GM12873 (cell line): ENCODE data around the gene DYNC1LI2.

ENCODE experiments used
- TF ChIP-seq, protein P1 (sequence below): IDR thresholded peaks from 2 replicates; pipeline ENCODE4 v1.5.1; 2012; ENCODE audit warnings: low read depth, mild to moderate bottlenecking, moderate library complexity, low read length, control low read depth; ENCODE audit not compliant: insufficient read depth; ENCODE audit errors: missing control alignments

DYNC1LI2 gene

DNA sequence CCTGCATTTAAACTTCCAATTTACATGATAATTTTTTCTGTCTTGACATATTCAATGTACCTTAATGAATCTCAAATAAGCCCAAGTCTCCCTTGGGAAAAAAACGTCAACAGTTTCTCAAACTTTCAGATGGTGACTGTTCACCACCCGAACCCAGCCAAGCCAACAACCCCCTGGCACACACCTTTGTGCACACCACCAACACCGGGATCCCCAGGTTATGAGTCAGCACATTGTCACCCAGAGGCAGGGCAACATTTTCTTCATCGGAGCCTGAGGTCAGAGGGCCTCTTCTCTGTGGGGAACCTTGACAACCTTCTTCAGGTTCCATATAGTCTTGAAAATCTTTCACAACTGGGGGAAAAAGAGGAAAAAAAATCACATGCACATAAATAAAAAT lies 15.5 kb downstream of the DYNC1LI2 start:
- TF ChIP-seq, protein P1, sequence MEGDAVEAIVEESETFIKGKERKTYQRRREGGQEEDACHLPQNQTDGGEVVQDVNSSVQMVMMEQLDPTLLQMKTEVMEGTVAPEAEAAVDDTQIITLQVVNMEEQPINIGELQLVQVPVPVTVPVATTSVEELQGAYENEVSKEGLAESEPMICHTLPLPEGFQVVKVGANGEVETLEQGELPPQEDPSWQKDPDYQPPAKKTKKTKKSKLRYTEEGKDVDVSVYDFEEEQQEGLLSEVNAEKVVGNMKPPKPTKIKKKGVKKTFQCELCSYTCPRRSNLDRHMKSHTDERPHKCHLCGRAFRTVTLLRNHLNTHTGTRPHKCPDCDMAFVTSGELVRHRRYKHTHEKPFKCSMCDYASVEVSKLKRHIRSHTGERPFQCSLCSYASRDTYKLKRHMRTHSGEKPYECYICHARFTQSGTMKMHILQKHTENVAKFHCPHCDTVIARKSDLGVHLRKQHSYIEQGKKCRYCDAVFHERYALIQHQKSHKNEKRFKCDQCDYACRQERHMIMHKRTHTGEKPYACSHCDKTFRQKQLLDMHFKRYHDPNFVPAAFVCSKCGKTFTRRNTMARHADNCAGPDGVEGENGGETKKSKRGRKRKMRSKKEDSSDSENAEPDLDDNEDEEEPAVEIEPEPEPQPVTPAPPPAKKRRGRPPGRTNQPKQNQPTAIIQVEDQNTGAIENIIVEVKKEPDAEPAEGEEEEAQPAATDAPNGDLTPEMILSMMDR, result no peak

DNA sequence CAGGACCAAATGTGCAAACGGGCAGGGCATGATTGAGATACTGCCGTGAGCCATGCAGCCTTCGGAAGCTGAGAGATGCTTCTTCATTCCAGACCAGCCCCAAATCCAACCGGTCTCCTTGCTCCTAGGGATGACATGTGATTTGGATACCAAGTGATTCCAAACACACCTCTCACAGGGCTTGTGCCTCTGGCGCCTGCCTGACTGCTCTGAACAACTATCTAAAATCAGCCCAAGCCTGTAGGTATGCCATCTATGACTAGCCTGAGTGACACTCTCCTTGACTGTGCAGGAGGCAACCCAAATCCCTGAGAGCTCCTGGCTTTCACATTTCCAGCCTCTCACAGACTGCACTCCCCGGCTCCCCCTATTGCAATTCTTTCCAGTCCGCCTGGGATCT lies 20.3 kb downstream of the DYNC1LI2 start:
- TF ChIP-seq, protein P1, result no peak

DNA sequence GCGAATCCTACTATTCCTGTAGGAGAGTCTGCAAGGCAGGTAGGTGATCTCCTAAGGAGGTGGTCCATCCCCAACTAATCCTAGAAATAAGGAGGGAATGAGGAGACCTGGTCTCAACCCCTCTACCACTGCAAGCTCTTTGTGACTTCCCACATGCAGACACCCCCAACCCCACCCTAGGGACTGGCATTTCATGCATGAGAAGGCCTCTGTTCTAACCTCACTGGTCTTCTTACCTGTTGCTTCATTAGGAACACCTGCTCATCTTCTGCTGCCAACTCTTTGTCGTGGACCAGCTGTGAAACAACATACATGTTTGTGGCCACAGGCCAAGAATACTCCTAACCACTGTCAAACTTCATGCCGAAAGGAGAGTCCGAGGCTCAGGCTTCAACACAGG lies 22.6 kb downstream of the DYNC1LI2 start:
- TF ChIP-seq, protein P1, result no peak

DNA sequence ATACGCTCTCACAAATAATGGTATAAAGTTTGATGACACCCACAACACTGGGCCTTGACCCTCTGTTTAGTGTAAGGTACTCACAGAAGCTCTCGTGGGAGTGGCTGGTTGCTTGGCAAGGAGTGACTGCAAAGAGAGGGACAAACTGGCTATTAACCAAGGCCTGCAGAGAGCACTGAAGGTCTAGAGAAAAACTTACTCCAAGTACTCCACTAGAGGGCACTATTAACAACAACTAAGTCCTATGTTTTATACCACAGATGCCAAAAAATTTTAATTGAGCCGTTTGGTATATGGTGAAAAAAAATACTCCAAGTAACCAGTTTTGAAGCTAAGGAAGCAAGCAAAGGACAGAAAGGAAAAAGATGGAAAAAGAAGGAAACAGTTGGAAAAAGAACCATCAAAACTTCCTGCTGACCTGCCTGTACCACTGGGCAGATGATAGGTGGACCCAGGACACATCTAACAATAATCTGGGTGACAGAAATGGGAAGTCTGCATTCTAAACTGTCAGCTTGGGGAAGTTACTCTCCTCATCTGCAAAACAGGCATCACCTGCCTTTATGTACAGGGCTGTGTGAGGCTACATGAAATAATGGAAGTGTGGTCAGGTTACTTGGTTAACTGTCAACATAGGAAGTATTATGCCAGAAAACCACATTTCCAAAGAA lies 23.2 kb downstream of the DYNC1LI2 start:
- TF ChIP-seq, protein P1, result peak; percentile 64

DNA sequence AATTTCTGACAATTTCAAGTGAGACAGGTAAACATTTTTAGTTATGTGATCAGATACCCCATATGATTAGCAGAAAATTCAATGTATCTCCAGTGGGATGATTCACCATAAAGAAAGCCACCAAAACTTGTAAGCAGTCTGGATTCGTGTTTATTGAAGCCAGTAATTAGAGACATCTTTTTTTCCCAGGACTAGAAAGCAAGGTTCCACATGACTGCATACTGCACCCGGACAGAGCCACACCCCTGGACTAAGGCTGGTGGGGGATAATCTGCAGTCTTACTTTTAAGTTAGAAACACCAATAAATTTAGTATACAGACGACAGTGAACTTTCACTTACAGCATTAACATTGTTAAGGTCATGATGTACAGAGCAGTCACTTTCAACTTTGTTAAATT lies 30.6 kb downstream of the DYNC1LI2 start:
- TF ChIP-seq, protein P1, result no peak

DNA sequence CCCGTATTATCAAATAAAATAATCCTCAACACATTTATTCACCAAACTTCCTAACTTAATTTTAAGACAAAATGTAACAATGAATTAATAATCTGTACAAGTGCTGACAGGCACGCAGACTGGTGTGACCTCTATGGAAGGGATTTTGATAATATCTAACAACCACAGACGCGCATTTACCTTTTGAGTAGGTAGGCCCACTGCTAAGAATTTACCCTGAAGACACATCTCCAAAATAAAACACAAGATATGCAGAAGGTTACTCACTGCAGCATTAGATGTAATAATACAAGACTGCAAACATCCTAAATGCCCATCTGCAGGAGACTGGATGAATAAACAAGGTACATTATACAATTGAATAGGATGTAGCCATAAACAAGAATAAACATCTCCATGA lies 32.2 kb downstream of the DYNC1LI2 start:
- TF ChIP-seq, protein P1, result no peak

DNA sequence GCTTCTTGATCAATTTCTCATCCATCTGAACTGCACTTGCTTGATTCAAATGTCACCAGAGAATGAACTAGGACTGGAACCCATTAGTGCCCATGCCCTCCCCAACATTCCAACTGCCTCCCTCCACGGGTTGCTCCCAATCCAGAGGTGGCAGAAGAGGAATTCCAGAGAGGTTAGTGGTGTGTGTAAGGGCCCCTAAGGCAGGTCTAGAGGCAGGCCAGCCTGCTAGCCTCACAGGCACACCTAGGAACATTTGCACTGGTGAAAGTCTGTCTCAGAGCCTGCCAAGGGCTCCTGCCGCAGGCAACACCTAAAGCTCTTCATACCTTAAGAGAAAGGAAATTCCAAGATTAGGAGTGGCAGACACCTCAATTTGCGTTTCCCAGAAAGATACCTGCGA lies 33.6 kb downstream of the DYNC1LI2 start:
- TF ChIP-seq, protein P1, result no peak
